IMR-90 (cell line): Measurements from ENCODE around the gene PDILT. TPM values are rescaled to one million over a fixed set of nuclear protein-coding genes. Genes with fewer than 3 reads are reported as not detected.

Source experiments
- ATAC-seq: fragments of 200-7000 bp; cut with Tn5 transposase; 2 replicates; pipeline ENCODE4 v1.9.1; 2020; ENCODE audit warnings: low read depth, mild to moderate bottlenecking, moderate library complexity
- BruUV-seq: library from RNA; stranded (reverse); fragments of 400-500 nt; replicated peaks from 2 replicates; lab custom pipeline; 2021; lab: Mats Ljungman, UMichigan
- CTCF ChIA-PET: fragments of 300-600 bp; formaldehyde crosslinking; extraction: SDS; loops from one replicate; lab custom pipeline; 2021; ENCODE audit warnings: antibody characterized with exemption; lab: Yijun Ruan, JAX
- POLR2A ChIA-PET: fragments of 300-600 bp; sonication (Branson Sonifier 250); formaldehyde crosslinking; loops from one replicate; lab custom pipeline; 2022; ENCODE audit warnings: antibody characterized with exemption; ENCODE audit not compliant: unreplicated experiment; lab: Charles Lee
- DNase-seq: peaks from one replicate; pipeline ENCODE4 v3.0.0; 2013
- H2AFZ ChIP-seq: replicated peaks from 2 replicates; pipeline ENCODE3; 2013; ENCODE audit warnings: low read length, mild to moderate bottlenecking; ENCODE audit not compliant: poor library complexity
- H2AK5ac ChIP-seq: 2 replicates; pipeline ENCODE4 v1.6.1; 2013; ENCODE audit warnings: low read depth, low read length, inconsistent platforms
- H2AK9ac ChIP-seq: replicated peaks from 2 replicates; pipeline ENCODE3; 2013; ENCODE audit warnings: mild to moderate bottlenecking, low read depth, low read length, moderate library complexity; ENCODE audit not compliant: poor library complexity
- H2BK120ac ChIP-seq: 2 replicates; pipeline ENCODE4 v1.6.1; 2013; ENCODE audit warnings: low read depth, low read length, inconsistent platforms
- H2BK15ac ChIP-seq: 3 replicates; pipeline ENCODE4 v1.6.1; 2013; ENCODE audit warnings: low read depth, low read length, inconsistent platforms
- H2BK20ac ChIP-seq: 2 replicates; pipeline ENCODE4 v1.6.1; 2013; ENCODE audit warnings: low read depth, mild to moderate bottlenecking, inconsistent platforms, low read length, moderate library complexity
- H2BK5ac ChIP-seq: 2 replicates; pipeline ENCODE4 v1.6.1; 2013; ENCODE audit warnings: mild to moderate bottlenecking, low read depth, low read length, inconsistent platforms; ENCODE audit not compliant: poor library complexity, severe bottlenecking
- H3K14ac ChIP-seq: replicated peaks from 2 replicates; pipeline ENCODE4 v1.6.1; 2013; ENCODE audit warnings: low read depth, low read length, inconsistent platforms
- H3K18ac ChIP-seq: 2 replicates; pipeline ENCODE4 v1.6.1; 2013; ENCODE audit warnings: low read depth, low read length, control low read depth
- H3K23ac ChIP-seq: 2 replicates; pipeline ENCODE4 v1.6.1; 2013; ENCODE audit warnings: low read depth, low read length, inconsistent platforms
- H3K27ac ChIP-seq: 2 replicates; pipeline ENCODE4 v1.5.1; 2013; ENCODE audit warnings: mild to moderate bottlenecking, control low read depth, low read length; ENCODE audit not compliant: insufficient read depth
- H3K27me3 ChIP-seq: 2 replicates; pipeline ENCODE4 v1.6.1; 2013; ENCODE audit warnings: low read length; ENCODE audit not compliant: control insufficient read depth, insufficient read depth
- H3K36me3 ChIP-seq: 2 replicates; pipeline ENCODE4 v1.6.1; 2013; ENCODE audit warnings: low read length, mixed read lengths; ENCODE audit not compliant: control insufficient read depth, insufficient read depth
- H3K4ac ChIP-seq: 2 replicates; pipeline ENCODE4 v1.6.1; 2013; ENCODE audit warnings: low read depth, low read length, inconsistent platforms
- H3K4me1 ChIP-seq: 2 replicates; pipeline ENCODE4 v1.6.1; 2013; ENCODE audit warnings: low read length, mixed read lengths; ENCODE audit not compliant: control insufficient read depth, insufficient read depth
- H3K4me2 ChIP-seq: 2 replicates; pipeline ENCODE4 v1.6.1; 2013; ENCODE audit warnings: low read depth, mild to moderate bottlenecking, control low read depth, low read length, moderate library complexity
- H3K4me3 ChIP-seq: 2 replicates; pipeline ENCODE4 v1.5.1; 2013; ENCODE audit warnings: low read depth, mild to moderate bottlenecking, control low read depth, low read length, moderate library complexity; ENCODE audit not compliant: insufficient read depth
- H3K56ac ChIP-seq: 2 replicates; pipeline ENCODE4 v1.6.1; 2013; ENCODE audit warnings: low read length, inconsistent platforms; ENCODE audit not compliant: insufficient read depth; ENCODE audit errors: extremely low read depth
- H3K79me1 ChIP-seq, 2 experiments: 2 replicates each; pipeline ENCODE4 v1.6.1; 2013; ENCODE audit warnings: low read length in 2 of 2, inconsistent platforms in 1 of 2, low read depth in 1 of 2
- H3K9ac ChIP-seq: 2 replicates; pipeline ENCODE4 v1.6.1; 2013; ENCODE audit warnings: low read depth, low read length, control low read depth
- H3K9me1 ChIP-seq: 2 replicates; pipeline ENCODE4 v1.6.1; 2013; ENCODE audit warnings: low read length, inconsistent platforms; ENCODE audit not compliant: insufficient read depth
- H3K9me3 ChIP-seq: 2 replicates; pipeline ENCODE4 v1.6.1; 2013; ENCODE audit warnings: low read length; ENCODE audit not compliant: control insufficient read depth, insufficient read depth
- H4K20me1 ChIP-seq: 2 replicates; pipeline ENCODE4 v1.6.1; 2013; ENCODE audit warnings: low read length, inconsistent platforms; ENCODE audit not compliant: insufficient read depth
- H4K5ac ChIP-seq: 2 replicates; pipeline ENCODE4 v1.6.1; 2013; ENCODE audit warnings: mild to moderate bottlenecking, low read depth, low read length, control low read depth
- H4K8ac ChIP-seq, 2 experiments: 2 replicates each; pipeline ENCODE4 v1.6.1; 2013; ENCODE audit warnings: low read depth in 2 of 2, low read length in 2 of 2, control low read depth in 1 of 2, inconsistent platforms in 1 of 2
- H4K91ac ChIP-seq: 2 replicates; pipeline ENCODE4 v1.6.1; 2013; ENCODE audit warnings: low read depth, low read length, inconsistent platforms; ENCODE audit not compliant: insufficient read depth
- BHLHE40 ChIP-seq: fragments of 150-350 bp; IDR thresholded peaks from 2 replicates; pipeline ENCODE4 v1.6.1; 2016; ENCODE audit warnings: mild to moderate bottlenecking, low read depth, low read length
- CEBPB ChIP-seq: IDR thresholded peaks from 2 replicates; pipeline ENCODE4 v1.6.1; 2012; ENCODE audit warnings: low read depth, low read length, improper control_type of control experiment
- MXI1 ChIP-seq: IDR thresholded peaks from 2 replicates; pipeline ENCODE4 v1.6.1; 2012; ENCODE audit warnings: low read depth, mild to moderate bottlenecking, low read length, moderate library complexity, borderline replicate concordance
- NFE2L2 ChIP-seq: fragments of 150-350 bp; IDR thresholded peaks from 2 replicates; pipeline ENCODE4 v1.6.1; 2016; ENCODE audit warnings: low read depth, mild to moderate bottlenecking, low read length
- POLR2A ChIP-seq: IDR thresholded peaks from 2 replicates; pipeline ENCODE4 v1.6.1; 2012; ENCODE audit warnings: mild to moderate bottlenecking, low read depth, low read length
- RAD21 ChIP-seq: IDR thresholded peaks from 2 replicates; pipeline ENCODE4 v1.6.1; 2012; ENCODE audit warnings: low read length, improper control_type of control experiment
- RCOR1 ChIP-seq: IDR thresholded peaks from 2 replicates; pipeline ENCODE4 v1.6.1; 2012; ENCODE audit warnings: mild to moderate bottlenecking, low read length, improper control_type of control experiment; ENCODE audit not compliant: insufficient replicate concordance
- WGBS, 2 experiments: methylation state at CpG; one replicate each; pipeline versions ENCODE4 v1.1.5 to v1.1.7; 2013; ENCODE audit warnings: missing lambda C conversion rate in 2 of 2; ENCODE audit not compliant: insufficient read length in 1 of 2; ENCODE audit errors: extremely low coverage in 2 of 2; 5-methylcytosine and 5-hydroxymethylcytosine counted together
- dilution Hi-C: fragments of 300-500 bp; cut with HindIII; formaldehyde crosslinking; loops from one replicate; pipeline ENCODE4 v1.14.3; 2018; ENCODE audit warnings: low sequenced_read_pairs; ENCODE audit not compliant: unreplicated experiment
- in situ Hi-C: fragments of 300-500 bp; cut with MboI; formaldehyde crosslinking; loops from 3 replicates; pipeline ENCODE4 v1.14.3; 2019; ENCODE audit warnings: low sequenced_read_pairs, inconsistent platforms, mixed read lengths
- intact Hi-C: fragments of 100-400 bp; cut with micrococcal nuclease; formaldehyde crosslinking; loops from 2 replicates; pipeline ENCODE4 v1.10.0; 2022
- polyA plus RNA-seq, 3 experiments: library from polyadenylated mRNA; depleted of rRNA; stranded (reverse); fragments of >200 nt; gene quantifications; 2 replicates each; pipeline ENCODE4 v1.2.3, GENCODE V29; 2012; ENCODE audit warnings: low replicate concordance in 1 of 3
- total RNA-seq: library from RNA; depleted of rRNA; stranded (reverse); fragments of >200 nt; gene quantifications from 2 replicates; pipeline ENCODE4 v1.2.3, GENCODE V29; 2012
- TF ChIP-seq, protein P1 (sequence below): fragments of 150-350 bp; IDR thresholded peaks from 2 replicates; pipeline ENCODE4 v1.6.1; 2017; ENCODE audit warnings: mild to moderate bottlenecking, antibody characterized with exemption, low read length, low read depth
- TF ChIP-seq, protein P2 (sequence below): fragments of 150-350 bp; IDR thresholded peaks from 2 replicates; pipeline ENCODE4 v1.6.1; 2016; ENCODE audit warnings: low read depth, mild to moderate bottlenecking, low read length, moderate library complexity, borderline replicate concordance
- TF ChIP-seq, protein P3 (sequence below): conservative IDR thresholded peaks from 2 replicates; pipeline ENCODE4 v1.5.1; 2012; ENCODE audit warnings: mild to moderate bottlenecking, low read depth, low read length, improper control_type of control experiment

PDILT gene
- total and polyA plus RNA-seq, 2 of the 4 experiments (the other 2 are of a cell fraction), result not detected

DNA sequence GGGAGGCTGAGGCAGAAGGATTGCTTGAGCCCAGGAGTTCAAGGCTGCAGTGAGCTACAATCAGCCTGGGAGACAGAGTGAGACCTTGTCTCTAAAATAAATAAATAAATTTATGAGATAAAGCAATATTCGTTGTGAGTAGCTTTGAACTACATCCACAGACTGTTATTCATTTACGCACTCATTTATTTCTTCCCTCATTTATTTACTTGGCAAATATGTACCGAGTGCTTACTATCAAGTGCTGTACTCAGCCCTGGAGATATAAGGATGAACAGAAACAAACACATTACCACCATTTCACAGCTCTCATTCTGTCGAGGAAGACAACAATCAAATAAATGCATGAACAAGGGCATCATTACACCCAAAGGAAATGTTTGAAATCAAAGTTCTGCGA, 27.4 kb downstream of the PDILT start:
- dilution Hi-C loops, result no loop called here
- ChIA-PET CTCF (interaction anchor here (1.5 kb wide), 1 partner anchor 8 kb away, joined by 4 read pairs; no protein-coding TSS in a partner anchor), POLR2A (no interaction called here)

More for the DNA sequence above, 27.4 kb downstream of the PDILT start:
- Histone ChIP-seq H3K23ac (no peak overlapping the region), H3K4me1 (no peaks in the 10 kb centered on the region), H3K4me3 (no peak overlapping the region), H2AFZ (no peak overlapping the region), H3K79me1 (no peaks in the 10 kb centered on the region), H4K91ac (no peak overlapping the region), H3K27me3 (no peaks in the 10 kb centered on the region), H3K18ac (no peak overlapping the region), H3K27ac (no peak overlapping the region), H3K9me3 (no peaks in the 10 kb centered on the region), H4K8ac (no peak overlapping the region), H2BK15ac (no peak overlapping the region), H2AK5ac (no peak overlapping the region), H4K5ac (no peak overlapping the region), H2AK9ac (no peak overlapping the region), H3K9me1 (no peaks in the 10 kb centered on the region), H3K14ac (no peak overlapping the region), H2BK5ac (no peak overlapping the region), H3K4me2 (no peak overlapping the region), H3K9ac (no peak overlapping the region), H3K4ac (no peak overlapping the region), H3K36me3 (no peaks in the 10 kb centered on the region), H4K20me1 (no peaks in the 10 kb centered on the region), H3K56ac (no peak overlapping the region), H2BK120ac (no peak overlapping the region), H2BK20ac (no peak overlapping the region)
- no peak for TF ChIP-seq RCOR1
- TF ChIP-seq CEBPB, result no peak
- no peak for TF ChIP-seq POLR2A
- TF ChIP-seq BHLHE40, result no peak
- no peak for TF ChIP-seq NFE2L2
- TF ChIP-seq, protein P1, sequence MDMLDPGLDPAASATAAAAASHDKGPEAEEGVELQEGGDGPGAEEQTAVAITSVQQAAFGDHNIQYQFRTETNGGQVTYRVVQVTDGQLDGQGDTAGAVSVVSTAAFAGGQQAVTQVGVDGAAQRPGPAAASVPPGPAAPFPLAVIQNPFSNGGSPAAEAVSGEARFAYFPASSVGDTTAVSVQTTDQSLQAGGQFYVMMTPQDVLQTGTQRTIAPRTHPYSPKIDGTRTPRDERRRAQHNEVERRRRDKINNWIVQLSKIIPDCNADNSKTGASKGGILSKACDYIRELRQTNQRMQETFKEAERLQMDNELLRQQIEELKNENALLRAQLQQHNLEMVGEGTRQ, result no peak
- TF ChIP-seq, protein P2, sequence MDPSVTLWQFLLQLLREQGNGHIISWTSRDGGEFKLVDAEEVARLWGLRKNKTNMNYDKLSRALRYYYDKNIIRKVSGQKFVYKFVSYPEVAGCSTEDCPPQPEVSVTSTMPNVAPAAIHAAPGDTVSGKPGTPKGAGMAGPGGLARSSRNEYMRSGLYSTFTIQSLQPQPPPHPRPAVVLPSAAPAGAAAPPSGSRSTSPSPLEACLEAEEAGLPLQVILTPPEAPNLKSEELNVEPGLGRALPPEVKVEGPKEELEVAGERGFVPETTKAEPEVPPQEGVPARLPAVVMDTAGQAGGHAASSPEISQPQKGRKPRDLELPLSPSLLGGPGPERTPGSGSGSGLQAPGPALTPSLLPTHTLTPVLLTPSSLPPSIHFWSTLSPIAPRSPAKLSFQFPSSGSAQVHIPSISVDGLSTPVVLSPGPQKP, result no peak
- no peak for TF ChIP-seq RAD21
- TF ChIP-seq, protein P3, sequence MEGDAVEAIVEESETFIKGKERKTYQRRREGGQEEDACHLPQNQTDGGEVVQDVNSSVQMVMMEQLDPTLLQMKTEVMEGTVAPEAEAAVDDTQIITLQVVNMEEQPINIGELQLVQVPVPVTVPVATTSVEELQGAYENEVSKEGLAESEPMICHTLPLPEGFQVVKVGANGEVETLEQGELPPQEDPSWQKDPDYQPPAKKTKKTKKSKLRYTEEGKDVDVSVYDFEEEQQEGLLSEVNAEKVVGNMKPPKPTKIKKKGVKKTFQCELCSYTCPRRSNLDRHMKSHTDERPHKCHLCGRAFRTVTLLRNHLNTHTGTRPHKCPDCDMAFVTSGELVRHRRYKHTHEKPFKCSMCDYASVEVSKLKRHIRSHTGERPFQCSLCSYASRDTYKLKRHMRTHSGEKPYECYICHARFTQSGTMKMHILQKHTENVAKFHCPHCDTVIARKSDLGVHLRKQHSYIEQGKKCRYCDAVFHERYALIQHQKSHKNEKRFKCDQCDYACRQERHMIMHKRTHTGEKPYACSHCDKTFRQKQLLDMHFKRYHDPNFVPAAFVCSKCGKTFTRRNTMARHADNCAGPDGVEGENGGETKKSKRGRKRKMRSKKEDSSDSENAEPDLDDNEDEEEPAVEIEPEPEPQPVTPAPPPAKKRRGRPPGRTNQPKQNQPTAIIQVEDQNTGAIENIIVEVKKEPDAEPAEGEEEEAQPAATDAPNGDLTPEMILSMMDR, result no peak
- TF ChIP-seq MXI1, result no peak
- ATAC-seq (no peak), DNase-seq (no peak)
- WGBS, 2 experiments, result no CpG with 5 or more reads among the region's 5 CpGs
- intact Hi-C loops (no loop called here), in situ Hi-C loops (loop anchor here (25.0 kb wide), 1 partner anchor 765 kb away; no protein-coding TSS in a partner anchor)
- no TSS peak for BruUV-seq
